HCT116 (cell line): ENCODE results near the gene SH3TC2. TPM values are rescaled to one million over a fixed set of nuclear protein-coding genes. Genes with fewer than 3 reads are reported as not detected.

Source experiments
- ATAC-seq: fragments of 200-7000 bp; cut with Tn5 transposase; 2 replicates; pipeline ENCODE4 v1.9.1; 2020; ENCODE audit warnings: mild to moderate bottlenecking, moderate library complexity
- BruUV-seq: library from RNA; stranded (reverse); fragments of 400-500 nt; replicated peaks from 2 replicates; lab custom pipeline; 2021; lab: Mats Ljungman, UMichigan
- CTCF ChIA-PET: fragments of 300-600 bp; sonication (Branson Sonifier 250); formaldehyde crosslinking; loops from one replicate; lab custom pipeline; 2021; ENCODE audit warnings: antibody characterized with exemption; lab: Charles Lee
- POLR2A ChIA-PET: fragments of 300-600, 350-600 bp; sonication (Branson Sonifier 250); formaldehyde crosslinking; loops from one replicate; lab custom pipeline; 2021; ENCODE audit warnings: antibody characterized with exemption; lab: Charles Lee
- RAD21 ChIA-PET, 2 experiments: fragments of 300-600 bp; sonication (Branson Sonifier 250); formaldehyde crosslinking; loops; one replicate each; lab custom pipeline; 2023; ENCODE audit warnings: low total read pairs in 2 of 2; ENCODE audit not compliant: uncharacterized antibody in 2 of 2, unreplicated experiment in 2 of 2, low non-redundant PET in 1 of 2; lab: Charles Lee
- DNase-seq: peaks from one replicate; pipeline ENCODE4 v3.0.0-alpha.2; 2010; ENCODE audit warnings: low read depth, low spot score
- H2AFZ ChIP-seq: fragments of 200-600 bp; shearing (Covaris generic), sonication (generic); 2 replicates; pipeline ENCODE4 v1.6.1; 2017; ENCODE audit warnings: low read depth, mixed run types, mixed read lengths, antibody characterized with exemption, low read length; ENCODE audit not compliant: poor library complexity, severe bottlenecking
- H3K27ac ChIP-seq: 2 replicates; pipeline ENCODE4 v1.5.1; 2012; ENCODE audit warnings: low read depth, low read length
- H3K27me3 ChIP-seq: fragments of 200-600 bp; sonication (generic); 2 replicates; pipeline ENCODE4 v1.6.1; 2016; ENCODE audit warnings: mixed run types, low read length, mixed read lengths; ENCODE audit not compliant: insufficient read depth
- H3K36me3 ChIP-seq, 2 experiments: fragments of 200-500 bp in 1 of 2; fragments of 200-600 bp in 1 of 2; sonication (Bioruptor generic) in 1 of 2; sonication (generic) in 1 of 2; 2 replicates each; pipeline versions ENCODE4 v1.5.1 to v1.6.1; 2014 to 2016; ENCODE audit warnings: low read length in 2 of 2, inconsistent platforms in 1 of 2, mixed read lengths in 1 of 2, mixed run types in 1 of 2; ENCODE audit not compliant: insufficient read depth in 2 of 2, control insufficient read depth in 1 of 2
- H3K4me1 ChIP-seq, 2 experiments: fragments of 200-600 bp in 1 of 2; sonication (generic) in 1 of 2; 2 replicates each; pipeline versions ENCODE4 v1.5.1 to v1.6.1; 2012 to 2017; ENCODE audit warnings: low read length in 2 of 2, inconsistent platforms in 1 of 2, mild to moderate bottlenecking in 1 of 2, mixed read lengths in 1 of 2, mixed run types in 1 of 2, moderate library complexity in 1 of 2; ENCODE audit not compliant: insufficient read depth in 2 of 2, control insufficient read depth in 1 of 2
- H3K4me2 ChIP-seq: fragments of 200-600 bp; sonication (generic); 2 replicates; pipeline ENCODE4 v1.6.1; 2017; ENCODE audit warnings: mixed run types, low read length, mixed read lengths
- H3K4me3 ChIP-seq, 2 experiments: fragments of 200-600 bp in 1 of 2; sonication (generic) in 1 of 2; replicated peaks in 1 of 2; 2 replicates each; pipeline ENCODE4 v1.5.1; 2011 to 2016; ENCODE audit warnings: low read length in 2 of 2, control low read depth in 1 of 2, low read depth in 1 of 2, mild to moderate bottlenecking in 1 of 2, mixed read lengths in 1 of 2, mixed run types in 1 of 2
- H3K79me2 ChIP-seq: fragments of 200-600 bp; sonication (generic); 2 replicates; pipeline ENCODE4 v1.6.1; 2017; ENCODE audit warnings: mild to moderate bottlenecking, mixed run types, low read length, moderate library complexity, mixed read lengths; ENCODE audit not compliant: insufficient read depth
- H3K9ac ChIP-seq: fragments of 200-600 bp; sonication (generic); 2 replicates; pipeline ENCODE4 v1.6.1; 2016; ENCODE audit warnings: low read length, mixed read lengths
- H3K9me2 ChIP-seq: fragments of 200-600 bp; sonication (generic), shearing (Covaris generic); 2 replicates; pipeline ENCODE4 v1.6.1; 2017; ENCODE audit warnings: mixed run types, mild to moderate bottlenecking, moderate library complexity; ENCODE audit not compliant: insufficient read depth
- H3K9me3 ChIP-seq, 2 experiments: fragments of 200-500 bp in 1 of 2; fragments of 200-600 bp in 1 of 2; sonication (Bioruptor generic) in 1 of 2; sonication (generic) in 1 of 2; 2 replicates each; pipeline ENCODE4 v1.6.1; 2014 to 2017; ENCODE audit warnings: low read length in 2 of 2, mixed read lengths in 2 of 2, inconsistent platforms in 1 of 2, low read depth in 1 of 2, mild to moderate bottlenecking in 1 of 2, mixed run types in 1 of 2, moderate library complexity in 1 of 2; ENCODE audit not compliant: control insufficient read depth in 1 of 2, insufficient read depth in 1 of 2
- H4K20me1 ChIP-seq: fragments of 200-600 bp; sonication (generic), shearing (Covaris generic); 2 replicates; pipeline ENCODE4 v1.6.1; 2017; ENCODE audit warnings: mixed run types, mild to moderate bottlenecking, moderate library complexity; ENCODE audit not compliant: insufficient read depth
- CEBPB ChIP-seq: IDR thresholded peaks from 2 replicates; pipeline ENCODE4 v1.6.1; 2012; ENCODE audit warnings: low read depth
- EZH2 ChIP-seq: fragments of 200-600 bp; sonication (generic); IDR thresholded peaks from 2 replicates; pipeline ENCODE4 v1.6.1; 2017; ENCODE audit warnings: antibody characterized with exemption, mixed run types
- JUND ChIP-seq: IDR thresholded peaks from 2 replicates; pipeline ENCODE4 v1.6.1; 2012
- POLR2AphosphoS5 ChIP-seq: IDR thresholded peaks from 2 replicates; pipeline ENCODE4 v1.6.1; 2011; ENCODE audit warnings: mild to moderate bottlenecking, low read depth, low read length, moderate library complexity
- RAD21 ChIP-seq: IDR thresholded peaks from 2 replicates; pipeline ENCODE4 v1.6.1; 2012; ENCODE audit warnings: low read depth, mild to moderate bottlenecking
- SIN3A ChIP-seq: IDR thresholded peaks from 2 replicates; pipeline ENCODE4 v1.6.1; 2012; ENCODE audit warnings: low read depth
- TCF7L2 ChIP-seq: IDR thresholded peaks from 2 replicates; pipeline ENCODE4 v1.7.0; 2011; ENCODE audit warnings: borderline replicate concordance, inconsistent platforms; ENCODE audit not compliant: insufficient read depth, insufficient read length; ENCODE audit errors: extremely low read depth
- ZFX ChIP-seq: fragments of 450-650 bp; IDR thresholded peaks from 2 replicates; pipeline ENCODE4 v1.6.1; 2017
- ZNF274 ChIP-seq: fragments of 200-500 bp; sonication (Bioruptor generic); IDR thresholded peaks from 2 replicates; pipeline ENCODE4 v1.6.1; 2014; ENCODE audit warnings: mild to moderate bottlenecking, low read depth, low read length, inconsistent platforms
- intact Hi-C: fragments of 100-400 bp; cut with micrococcal nuclease; formaldehyde crosslinking; loops from 2 replicates; pipeline ENCODE4 v1.10.0; 2022
- total RNA-seq: library from RNA; stranded (reverse); gene quantifications from one replicate; pipeline ENCODE4 v1.2.1, GENCODE V29; 2021; ENCODE audit not compliant: unreplicated experiment
- TF ChIP-seq, protein P1 (sequence below): IDR thresholded peaks from 2 replicates; pipeline ENCODE4 v1.6.1; 2012; ENCODE audit warnings: low read depth

Gene SH3TC2
- total RNA-seq, 1 experiment from 2014 or later: 12.8 TPM

DNA sequence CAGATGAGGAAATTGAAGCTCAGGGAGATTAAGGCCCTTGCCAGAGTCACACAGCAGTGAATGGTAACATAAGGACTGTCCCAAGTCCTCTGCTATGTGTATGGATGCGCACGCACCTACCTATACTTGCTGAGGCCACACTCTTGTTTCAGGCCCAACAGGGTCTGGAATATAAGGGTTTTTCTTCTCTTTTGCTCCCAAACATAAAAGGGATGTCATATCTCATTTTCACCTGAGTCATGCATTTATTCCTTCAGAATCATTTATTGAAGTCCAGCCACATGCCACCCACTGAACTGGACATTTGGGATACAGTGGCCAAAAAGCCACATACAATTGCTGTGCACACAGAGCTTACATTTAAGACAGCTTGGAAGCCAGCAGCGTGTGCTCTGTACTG lies 92.0 kb downstream of the SH3TC2 start (continued):
- TF ChIP-seq, protein P1, sequence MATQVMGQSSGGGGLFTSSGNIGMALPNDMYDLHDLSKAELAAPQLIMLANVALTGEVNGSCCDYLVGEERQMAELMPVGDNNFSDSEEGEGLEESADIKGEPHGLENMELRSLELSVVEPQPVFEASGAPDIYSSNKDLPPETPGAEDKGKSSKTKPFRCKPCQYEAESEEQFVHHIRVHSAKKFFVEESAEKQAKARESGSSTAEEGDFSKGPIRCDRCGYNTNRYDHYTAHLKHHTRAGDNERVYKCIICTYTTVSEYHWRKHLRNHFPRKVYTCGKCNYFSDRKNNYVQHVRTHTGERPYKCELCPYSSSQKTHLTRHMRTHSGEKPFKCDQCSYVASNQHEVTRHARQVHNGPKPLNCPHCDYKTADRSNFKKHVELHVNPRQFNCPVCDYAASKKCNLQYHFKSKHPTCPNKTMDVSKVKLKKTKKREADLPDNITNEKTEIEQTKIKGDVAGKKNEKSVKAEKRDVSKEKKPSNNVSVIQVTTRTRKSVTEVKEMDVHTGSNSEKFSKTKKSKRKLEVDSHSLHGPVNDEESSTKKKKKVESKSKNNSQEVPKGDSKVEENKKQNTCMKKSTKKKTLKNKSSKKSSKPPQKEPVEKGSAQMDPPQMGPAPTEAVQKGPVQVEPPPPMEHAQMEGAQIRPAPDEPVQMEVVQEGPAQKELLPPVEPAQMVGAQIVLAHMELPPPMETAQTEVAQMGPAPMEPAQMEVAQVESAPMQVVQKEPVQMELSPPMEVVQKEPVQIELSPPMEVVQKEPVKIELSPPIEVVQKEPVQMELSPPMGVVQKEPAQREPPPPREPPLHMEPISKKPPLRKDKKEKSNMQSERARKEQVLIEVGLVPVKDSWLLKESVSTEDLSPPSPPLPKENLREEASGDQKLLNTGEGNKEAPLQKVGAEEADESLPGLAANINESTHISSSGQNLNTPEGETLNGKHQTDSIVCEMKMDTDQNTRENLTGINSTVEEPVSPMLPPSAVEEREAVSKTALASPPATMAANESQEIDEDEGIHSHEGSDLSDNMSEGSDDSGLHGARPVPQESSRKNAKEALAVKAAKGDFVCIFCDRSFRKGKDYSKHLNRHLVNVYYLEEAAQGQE: no peak
- no peak for TF ChIP-seq TCF7L2

DNA sequence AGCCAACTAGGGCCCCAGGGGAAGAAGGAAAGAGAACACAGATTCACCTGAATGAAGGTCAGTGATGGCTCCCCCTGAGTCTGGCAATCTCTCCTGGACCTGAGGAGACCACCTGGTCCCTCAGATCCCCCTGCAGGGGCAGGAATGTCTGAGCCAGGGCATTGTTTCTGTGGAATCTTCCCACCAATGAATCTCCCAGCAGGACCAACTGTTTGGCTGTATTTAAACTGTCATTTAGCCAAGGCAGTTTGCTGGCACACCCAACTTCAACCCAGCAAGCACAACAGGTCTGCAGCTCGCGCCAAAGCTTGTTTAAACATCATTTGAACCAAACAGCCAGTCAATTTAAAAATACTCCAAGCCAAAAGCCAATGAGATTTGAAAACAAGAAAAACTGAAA lies 92.6 kb downstream of the SH3TC2 start:
- no TSS peak for BruUV-seq
- Histone ChIP-seq H4K20me1 (no peaks in the 10 kb centered on the region), H3K9me3 (no peaks in the 10 kb centered on the region), H3K27ac (no peak overlapping the region), H3K4me3 (no peak overlapping the region), H3K4me2 (no peak overlapping the region), H3K9me2 (no peaks in the 10 kb centered on the region), H3K9ac (no peak overlapping the region), H3K36me3 (no peaks in the 10 kb centered on the region), H3K4me1 (peaks cover 20 to 70% of the 10 kb centered on the region in 2 experiments), H2AFZ (no peak overlapping the region), H3K79me2 (no peaks in the 10 kb centered on the region), H3K27me3 (no peaks in the 10 kb centered on the region)
- DNase-seq (no peak), ATAC-seq (no peak)
- ChIA-PET POLR2A (interaction anchor here (1.1 to 1.3 kb wide), 2 partner anchors 10 to 17 kb away, joined by 3 to 5 read pairs; no protein-coding TSS in a partner anchor), RAD21 (interaction anchor here in 1 of 2 experiments (0.5 kb wide), 1 partner anchor 11 kb away, joined by 4 read pairs; no protein-coding TSS in a partner anchor), CTCF (interaction anchor here (0.6 to 3.0 kb wide), 4 partner anchors 8 to 236 kb away, joined by 3 to 28 read pairs (median 10); no protein-coding TSS in a partner anchor)
- intact Hi-C loops: no loop called here
- TF ChIP-seq POLR2AphosphoS5: no peak
- no peak for TF ChIP-seq ZFX
- TF ChIP-seq JUND: no peak
- no peak for TF ChIP-seq CEBPB
- TF ChIP-seq, protein P1: no peak
- no peak for TF ChIP-seq SIN3A
- TF ChIP-seq RAD21: no peak
- TF ChIP-seq ZNF274: no peak
- TF ChIP-seq EZH2: no peak
